Liver (tissue), 9 donors: ENCODE measurements around the gene CHSY1. TPM values are rescaled to one million over a fixed set of nuclear protein-coding genes. Genes with fewer than 3 reads are reported as not detected.

Experiments
- DNase-seq: peaks from one replicate; pipeline ENCODE4 v3.0.0-alpha.2; 2017; ENCODE audit warnings: low spot score
- H3K27ac ChIP-seq, 2 donors: one replicate each; pipeline ENCODE4 v1.7.0; 2013; ENCODE audit warnings: inconsistent platforms in 2 of 2, low read length in 2 of 2, control low read depth in 1 of 2, low read depth in 1 of 2, mild to moderate bottlenecking in 1 of 2
- H3K27me3 ChIP-seq, 4 donors: one replicate each; pipeline versions ENCODE4 v1.6.1 to v1.7.0; 2013; ENCODE audit warnings: low read length in 3 of 4, inconsistent platforms in 1 of 4, mild to moderate bottlenecking in 1 of 4, moderate library complexity in 1 of 4; ENCODE audit not compliant: control insufficient read depth in 4 of 4, insufficient read depth in 4 of 4
- H3K36me3 ChIP-seq, 4 donors: one replicate each; pipeline versions ENCODE4 v1.6.1 to v1.7.0; 2013; ENCODE audit warnings: low read length in 3 of 4, mild to moderate bottlenecking in 3 of 4, low read depth in 1 of 4, moderate library complexity in 1 of 4; ENCODE audit not compliant: control insufficient read depth in 4 of 4, insufficient read depth in 3 of 4
- H3K4me1 ChIP-seq, 4 donors: one replicate each; pipeline versions ENCODE4 v1.6.1 to v1.7.0; 2013; ENCODE audit warnings: low read length in 3 of 4, mild to moderate bottlenecking in 3 of 4, moderate library complexity in 1 of 4; ENCODE audit not compliant: control insufficient read depth in 4 of 4, insufficient read depth in 4 of 4
- H3K4me3 ChIP-seq, 3 donors: one replicate each; pipeline versions ENCODE4 v1.6.1 to v1.7.0; 2013; ENCODE audit warnings: low read length in 3 of 3, control low read depth in 1 of 3, low read depth in 1 of 3, mild to moderate bottlenecking in 1 of 3
- H3K9ac ChIP-seq, 2 donors: one replicate each; pipeline ENCODE4 v1.7.0; 2013; ENCODE audit warnings: low read length in 2 of 2, mild to moderate bottlenecking in 2 of 2, moderate library complexity in 2 of 2, control low read depth in 1 of 2, low read depth in 1 of 2
- H3K9me3 ChIP-seq, 4 donors: one replicate each; pipeline versions ENCODE4 v1.6.1 to v1.7.0; 2013; ENCODE audit warnings: low read length in 3 of 4; ENCODE audit not compliant: control insufficient read depth in 4 of 4
- ATF3 ChIP-seq: IDR thresholded peaks from 2 replicates; pipeline ENCODE4 v1.6.1; 2016; ENCODE audit warnings: antibody characterized with exemption
- CTCF ChIP-seq: fragments of 150-350 bp; IDR thresholded peaks from 2 replicates; pipeline ENCODE4 v1.5.1; 2017; ENCODE audit warnings: improper control_type of control experiment, low read depth, low read length; ENCODE audit not compliant: missing input control
- FOXA1 ChIP-seq: IDR thresholded peaks from 2 replicates; pipeline ENCODE4 v1.6.1; 2016; ENCODE audit warnings: antibody characterized with exemption
- FOXA2 ChIP-seq: IDR thresholded peaks from 2 replicates; pipeline ENCODE4 v1.6.1; 2016; ENCODE audit warnings: antibody characterized with exemption
- HNF4A ChIP-seq, 2 donors: conservative IDR thresholded peaks; 2 replicates each; pipeline ENCODE4 v1.6.1; 2016; ENCODE audit warnings: antibody characterized with exemption in 2 of 2, mild to moderate bottlenecking in 2 of 2
- HNF4G ChIP-seq: IDR thresholded peaks from 2 replicates; pipeline ENCODE4 v1.6.1; 2016; ENCODE audit warnings: antibody characterized with exemption
- NR2F2 ChIP-seq: IDR thresholded peaks from 2 replicates; pipeline ENCODE4 v1.6.1; 2016; ENCODE audit warnings: antibody characterized with exemption
- RAD21 ChIP-seq, 2 donors: IDR thresholded peaks; 2 replicates each; pipeline ENCODE4 v1.6.1; 2016; ENCODE audit warnings: antibody characterized with exemption in 2 of 2, mild to moderate bottlenecking in 2 of 2
- RXRA ChIP-seq, 2 donors: IDR thresholded peaks; 2 replicates each; pipeline ENCODE4 v1.6.1; 2017 to 2018; ENCODE audit warnings: antibody characterized with exemption in 2 of 2, mild to moderate bottlenecking in 1 of 2
- SP1 ChIP-seq: IDR thresholded peaks from 2 replicates; pipeline ENCODE4 v1.6.1; 2018; ENCODE audit warnings: antibody characterized with exemption, mild to moderate bottlenecking
- TAF1 ChIP-seq: conservative IDR thresholded peaks from 2 replicates; pipeline ENCODE4 v1.6.1; 2016; ENCODE audit warnings: antibody characterized with exemption, mild to moderate bottlenecking
- YY1 ChIP-seq: IDR thresholded peaks from 2 replicates; pipeline ENCODE4 v1.6.1; 2016; ENCODE audit warnings: antibody characterized with exemption, mild to moderate bottlenecking
- WGBS: extraction: QIAGEN DNeasy Blood & Tissue Kit; methylation state at CpG from one replicate; pipeline ENCODE4 v1.1.7; 2013; 5-methylcytosine and 5-hydroxymethylcytosine counted together
- polyA plus RNA-seq, 2 donors: library from polyadenylated mRNA; stranded (reverse) in 1 of 2; unstranded in 1 of 2; fragments of 200-250 nt in 1 of 2; fragments of >200 nt in 1 of 2; fragmentation: Nextera tagmentation in 1 of 2; extraction: Ambion mirVana in 1 of 2; gene quantifications; one replicate each; pipeline versions ENCODE4 v1.2.1 to v1.2.3, GENCODE V29; 2013 to 2015
- total RNA-seq, 2 donors: library from RNA; depleted of rRNA; stranded (reverse); fragments of >200 nt; gene quantifications; one replicate each; pipeline ENCODE4 v1.2.3, GENCODE V29; 2014
- donor health status: healthy.
- donor health status: healthy.
- donor health status: healthy.
- donor health status: healthy.
- donor health status: healthy.

CHSY1 gene
- total RNA-seq, result 10 to 100 TPM in 1 of 2 donors, 1 to 10 TPM in 1; 9.5 to 12.3 TPM
- polyA plus RNA-seq, result 1 to 10 TPM; 1.4 to 3.7 TPM

GRCh38 chr15:101251830-101252820, at the start of gene CHSY1:
Gene CHSY1, minus strand, starts transcription at chr15:101252048. Its CDS starts 592 bp downstream, at chr15:101251456.
- peak within 1 kb of the TSS; percentile 45 to 56 for H3K9ac ChIP-seq
- DNase-seq, result peak; percentile 88
- peaks cover 3 to 21% (median 10%) of the 10 kb centered on the region in 4 donors for H3K4me1 ChIP-seq
- WGBS, result under 1% methylated on average over 108 of the region's 108 CpGs
- no peak for TF ChIP-seq HNF4A (conservative IDR thresholded peaks at IDR 0.05)
- TF ChIP-seq SP1, result peak; percentile 39
- TF ChIP-seq YY1, result peak; percentile 65
- TF ChIP-seq RXRA (IDR thresholded peaks at IDR 0.05), result no peak
- peak in 1 of 2 donors; percentile 16 for TF ChIP-seq RAD21 (IDR thresholded peaks at IDR 0.05)
- H3K36me3 ChIP-seq, result no peaks in the 10 kb centered on the region
- no peaks in the 10 kb centered on the region for H3K9me3 ChIP-seq
- no peaks in the 10 kb centered on the region for H3K27me3 ChIP-seq
- H3K27ac ChIP-seq, result peak within 1 kb of the TSS; percentile 70 to 74
- H3K4me3 ChIP-seq, result peak within 1 kb of the TSS; percentile 58 to 95 (median 69)

- Histone ChIP-seq H3K27ac (no peak overlapping the region), H3K9ac (no peak overlapping the region), H3K4me3 (peak overlapping the region in 1 of 3 donors; percentile 59), H3K9me3 (no peaks in the 10 kb centered on the region), H3K4me1 (peaks cover 0 to 33% (median 13%) of the 10 kb centered on the region in 4 donors), H3K36me3 (no peaks in the 10 kb centered on the region), H3K27me3 (no peaks in the 10 kb centered on the region)
- WGBS, result 88% methylated on average over 9 of the region's 9 CpGs
- TF ChIP-seq SP1, result no peak
- no peak for TF ChIP-seq FOXA2
- no peak for TF ChIP-seq ATF3
- no peak for TF ChIP-seq TAF1
- TF ChIP-seq RXRA (IDR thresholded peaks at IDR 0.05), result no peak
- TF ChIP-seq NR2F2, result no peak
- no peak for TF ChIP-seq HNF4G
- no peak for DNase-seq
Measured at GRCh38 chr15:101296418-101297405, 44.9 kb upstream of the CHSY1 start.

- Histone ChIP-seq H3K27me3 (no peaks in the 10 kb centered on the region), H3K4me3 (peak overlapping the region; percentile 59 to 90 (median 86)), H3K9me3 (no peaks in the 10 kb centered on the region), H3K36me3 (no peaks in the 10 kb centered on the region), H3K4me1 (peaks cover 0 to 33% (median 13%) of the 10 kb centered on the region in 4 donors), H3K27ac (peak overlapping the region; percentile 96 to 97), H3K9ac (peak overlapping the region; percentile 69 to 83)
- TF ChIP-seq FOXA1 (no peak), HNF4A (conservative IDR thresholded peaks at IDR 0.05) (peak in 1 of 2 donors; percentile 48), TAF1 (no peak), CTCF (no peak)
- DNase-seq, result no peak
- WGBS, result 2% methylated on average over 20 of the region's 20 CpGs
Measured at GRCh38 chr15:101295607-101296161, 43.8 kb upstream of the CHSY1 start.
